GM21423 (cell line): ENCODE data around the gene ODAD2.

Source experiments
- ATAC-seq: cut with Tn5 transposase; IDR thresholded peaks from one replicate; pipeline ENCODE4 v1.9.1; 2021; ENCODE audit warnings: mild to moderate bottlenecking, moderate library complexity; ENCODE audit not compliant: unreplicated experiment

ODAD2 gene

DNA sequence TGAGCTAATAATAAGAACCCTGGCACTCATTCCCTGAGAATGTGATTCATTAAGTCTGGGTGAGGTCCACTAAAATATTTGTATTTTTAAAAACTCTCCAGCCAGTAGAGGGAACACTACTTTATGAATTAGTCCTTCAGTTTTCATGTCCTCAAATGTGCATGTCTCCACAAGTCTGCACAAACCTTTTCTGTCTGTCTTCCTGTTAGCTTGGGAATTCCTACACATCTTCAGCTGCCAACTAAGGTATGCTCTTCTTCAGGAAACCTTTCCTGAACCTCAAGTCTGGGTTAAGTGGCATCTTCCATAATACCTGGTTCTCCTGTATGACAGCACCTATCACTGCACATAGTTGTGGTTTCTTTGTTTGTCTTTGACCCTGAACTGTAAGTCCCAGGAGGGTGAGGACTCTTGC lies 133.7 kb downstream of the ODAD2 start:
- no peak for ATAC-seq

DNA sequence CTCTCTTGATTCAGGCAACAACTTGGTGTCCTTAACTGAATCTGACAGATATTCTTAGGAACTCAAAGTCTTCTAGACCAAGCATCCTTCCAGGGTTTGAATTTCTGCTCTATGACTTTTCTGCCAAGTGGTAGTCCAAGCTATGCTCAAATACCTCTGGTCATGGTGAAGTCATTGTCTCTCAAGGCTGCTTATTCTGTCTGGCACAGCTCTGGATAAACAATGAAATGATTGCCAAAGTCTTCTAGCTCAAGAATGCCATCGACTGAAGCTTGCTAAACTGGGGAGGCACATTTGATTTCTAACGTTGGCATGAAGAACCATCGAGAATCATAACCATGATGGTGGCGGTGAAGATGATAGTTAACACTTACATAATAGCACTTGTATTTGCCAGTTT lies 137.1 kb downstream of the ODAD2 start:
- no peak for ATAC-seq

DNA sequence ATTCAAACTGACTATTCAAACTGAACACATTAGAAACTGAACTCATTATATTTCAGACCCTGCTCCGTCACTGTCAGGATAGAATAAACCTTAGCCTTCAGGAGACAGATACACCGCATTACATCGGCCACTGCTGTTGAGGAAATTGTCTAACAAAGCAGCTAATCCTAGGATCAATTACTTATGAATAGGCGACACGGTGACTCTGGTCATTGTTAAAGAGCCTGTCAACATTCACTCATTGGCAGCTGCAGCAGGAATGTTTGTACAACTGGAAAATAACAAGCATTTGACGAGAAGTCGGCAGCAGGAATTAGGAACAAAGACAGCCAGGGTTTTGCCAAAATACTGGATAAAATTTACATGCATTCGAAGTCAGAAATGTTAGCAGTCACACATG lies 141.3 kb downstream of the ODAD2 start:
- no peak for ATAC-seq

DNA sequence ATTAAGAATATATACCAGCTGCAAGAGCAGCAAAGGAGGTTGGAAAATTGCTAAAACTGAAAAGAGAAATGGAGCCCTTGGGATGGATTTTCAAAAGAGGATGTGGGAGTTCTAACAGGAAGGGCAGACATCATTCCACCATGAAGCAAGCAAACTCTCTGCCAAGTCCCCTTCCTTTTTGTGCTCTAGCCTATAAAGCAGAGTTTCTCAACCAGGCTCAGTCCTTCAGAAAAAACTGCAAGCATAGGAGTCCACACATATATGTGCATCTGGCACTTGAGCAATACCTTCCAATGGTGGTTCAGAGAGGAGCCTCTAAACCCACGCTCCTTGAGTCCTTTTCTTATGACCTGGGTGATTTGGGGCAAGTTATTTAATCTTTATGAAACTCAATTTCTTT lies 154.7 kb downstream of the ODAD2 start:
- no peak for ATAC-seq

DNA sequence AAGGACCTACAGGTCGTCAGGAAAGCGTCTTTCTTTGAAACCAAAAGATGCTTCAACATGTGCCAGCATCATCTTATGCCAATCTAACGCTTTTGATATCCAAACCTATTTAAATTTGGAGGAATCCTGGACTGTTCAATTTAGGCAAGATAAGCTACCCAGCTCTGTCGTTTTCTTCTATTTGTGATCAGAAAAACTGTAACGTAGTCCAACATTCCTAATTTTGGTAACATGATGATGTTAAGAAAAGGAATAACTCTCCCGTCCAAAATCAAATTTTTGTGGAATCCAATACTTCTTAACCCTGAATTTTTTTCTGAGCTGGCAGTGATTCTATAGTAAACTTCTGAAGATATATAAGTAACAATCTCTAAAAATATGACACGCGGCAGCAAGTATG lies 160.0 kb downstream of the ODAD2 start:
- ATAC-seq = no peak

DNA sequence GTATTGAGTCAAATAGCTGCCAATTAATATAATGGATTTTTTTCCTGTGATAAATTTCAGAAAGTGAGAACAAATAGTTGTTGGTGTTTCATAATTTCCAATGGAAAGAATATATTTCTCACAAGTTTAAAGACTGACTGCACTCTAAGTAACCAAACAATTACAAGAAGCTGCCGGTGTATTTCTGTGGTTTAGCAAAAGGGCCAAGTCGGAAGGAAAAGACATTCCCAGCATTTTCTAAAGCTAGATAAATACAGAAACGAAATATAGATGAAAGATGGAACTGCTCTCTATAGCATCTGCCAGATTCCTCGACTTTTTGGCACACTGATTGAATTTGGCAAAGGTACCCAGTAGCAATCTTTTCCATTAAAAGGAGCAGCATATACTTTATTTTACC lies 160.5 kb downstream of the ODAD2 start:
- no peak for ATAC-seq

DNA sequence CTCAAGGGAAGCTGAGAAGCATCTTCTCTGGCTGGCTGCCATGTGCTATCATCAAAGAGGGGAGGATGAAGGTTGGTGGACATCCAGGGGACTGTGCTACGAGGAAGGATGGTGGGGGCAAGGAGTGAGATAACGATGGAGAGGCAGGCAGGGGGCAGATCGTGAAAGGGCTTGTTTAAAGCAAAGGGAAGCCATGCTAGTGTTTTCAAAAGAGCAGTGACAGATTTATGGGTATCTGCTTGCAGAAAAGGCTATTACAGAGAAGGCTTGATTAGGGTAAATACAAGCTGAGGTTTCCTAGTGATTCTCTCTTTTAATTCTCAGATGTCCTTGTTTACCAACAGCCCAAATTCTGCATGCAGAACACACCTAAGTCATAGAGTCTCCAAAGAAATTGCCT lies 164.4 kb downstream of the ODAD2 start:
- ATAC-seq = no peak

DNA sequence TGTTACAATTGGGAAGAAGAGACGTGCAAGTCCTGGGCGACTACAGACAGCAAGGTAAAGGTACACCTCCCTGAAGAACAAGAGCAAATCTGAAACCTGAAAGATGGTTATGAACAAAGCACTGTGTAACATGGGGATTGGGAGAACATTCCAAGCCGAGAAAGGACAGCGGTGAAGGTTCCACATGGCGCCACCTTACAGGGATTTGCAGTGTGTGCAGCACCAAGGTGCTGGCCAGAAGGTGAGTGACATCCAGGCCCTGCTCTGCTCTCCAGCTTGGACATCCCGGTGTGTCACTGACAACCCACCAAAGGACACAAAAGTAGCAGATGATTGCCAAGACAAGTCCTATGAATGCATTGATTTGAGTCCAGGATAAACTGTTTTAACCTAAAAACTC lies 165.1 kb downstream of the ODAD2 start:
- ATAC-seq = no peak

DNA sequence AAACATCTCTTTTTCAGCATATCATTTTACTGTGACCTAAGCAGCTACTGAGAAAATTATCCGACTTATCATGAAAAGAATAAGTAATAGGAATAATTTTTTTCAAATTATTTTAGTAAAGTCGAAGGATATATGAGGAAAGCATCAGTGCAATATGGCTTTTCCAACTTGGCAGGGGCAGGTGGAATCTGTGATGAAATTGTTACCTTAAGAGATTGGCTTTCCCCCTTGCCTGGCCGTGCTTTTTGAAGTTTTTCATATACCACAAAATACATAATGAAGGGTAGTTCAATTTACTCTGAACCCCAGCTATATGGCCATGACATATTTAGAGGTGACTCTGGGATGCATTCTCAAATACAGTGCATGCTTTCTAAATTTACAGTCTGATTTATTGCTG lies 166.1 kb downstream of the ODAD2 start:
- no peak for ATAC-seq

DNA sequence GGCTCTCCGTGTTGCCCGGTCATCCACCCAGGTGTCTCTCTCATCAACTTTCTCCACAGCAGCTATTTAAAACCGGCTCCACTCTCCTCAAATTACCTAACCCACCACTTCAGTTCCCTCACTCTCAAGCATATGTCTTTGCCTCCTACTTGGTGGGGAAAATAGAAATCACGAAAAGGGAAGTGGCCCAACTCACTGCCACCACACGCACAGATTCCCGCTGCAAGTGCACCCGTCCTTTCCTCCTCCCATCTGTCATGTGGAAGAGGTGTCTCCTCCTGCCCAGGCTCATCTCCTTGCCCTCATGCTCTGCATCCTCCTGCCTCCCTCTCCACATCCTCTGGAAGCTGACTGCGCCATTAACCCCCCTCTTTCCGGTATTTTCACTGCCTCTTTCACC lies 172.5 kb downstream of the ODAD2 start:
- ATAC-seq = no peak

DNA sequence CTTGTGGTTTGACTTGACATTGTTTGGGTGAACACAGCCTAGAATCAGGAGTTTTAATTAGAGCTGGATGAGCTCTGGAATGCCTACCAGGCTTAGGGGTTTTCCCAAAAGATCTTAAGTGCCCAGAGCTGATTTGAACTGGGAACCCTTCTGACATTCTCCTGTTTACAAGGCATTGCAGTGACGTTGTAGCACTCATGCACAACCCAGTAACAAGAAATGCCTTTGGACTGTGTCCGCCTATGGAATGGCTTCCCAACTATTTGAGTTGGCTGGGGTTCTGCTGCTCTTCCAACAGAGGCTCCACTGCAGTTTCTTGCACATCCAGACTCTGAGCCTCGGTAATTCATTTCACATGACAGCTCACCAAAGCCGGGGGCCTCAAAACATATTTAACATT lies 176.6 kb downstream of the ODAD2 start:
- no peak for ATAC-seq

DNA sequence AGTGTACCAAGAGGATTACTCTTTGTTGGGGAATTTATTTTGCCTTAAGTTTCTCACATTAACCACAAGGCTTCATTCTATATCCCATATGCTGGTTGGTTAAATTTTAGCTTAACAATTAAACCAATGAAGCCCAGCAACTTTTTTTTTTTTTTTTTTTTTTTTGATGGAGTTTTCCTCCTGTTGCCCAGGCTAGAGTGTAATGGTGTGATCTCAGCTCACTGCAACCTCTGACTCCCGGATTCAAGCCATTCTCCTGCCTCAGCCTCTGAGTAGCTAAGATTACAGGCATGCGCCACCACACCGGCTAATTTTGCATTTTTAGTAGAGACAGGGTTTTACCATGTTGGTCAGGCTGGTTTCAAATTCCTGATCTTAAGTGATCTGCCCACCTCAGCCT lies 178.2 kb downstream of the ODAD2 start:
- ATAC-seq = no peak

DNA sequence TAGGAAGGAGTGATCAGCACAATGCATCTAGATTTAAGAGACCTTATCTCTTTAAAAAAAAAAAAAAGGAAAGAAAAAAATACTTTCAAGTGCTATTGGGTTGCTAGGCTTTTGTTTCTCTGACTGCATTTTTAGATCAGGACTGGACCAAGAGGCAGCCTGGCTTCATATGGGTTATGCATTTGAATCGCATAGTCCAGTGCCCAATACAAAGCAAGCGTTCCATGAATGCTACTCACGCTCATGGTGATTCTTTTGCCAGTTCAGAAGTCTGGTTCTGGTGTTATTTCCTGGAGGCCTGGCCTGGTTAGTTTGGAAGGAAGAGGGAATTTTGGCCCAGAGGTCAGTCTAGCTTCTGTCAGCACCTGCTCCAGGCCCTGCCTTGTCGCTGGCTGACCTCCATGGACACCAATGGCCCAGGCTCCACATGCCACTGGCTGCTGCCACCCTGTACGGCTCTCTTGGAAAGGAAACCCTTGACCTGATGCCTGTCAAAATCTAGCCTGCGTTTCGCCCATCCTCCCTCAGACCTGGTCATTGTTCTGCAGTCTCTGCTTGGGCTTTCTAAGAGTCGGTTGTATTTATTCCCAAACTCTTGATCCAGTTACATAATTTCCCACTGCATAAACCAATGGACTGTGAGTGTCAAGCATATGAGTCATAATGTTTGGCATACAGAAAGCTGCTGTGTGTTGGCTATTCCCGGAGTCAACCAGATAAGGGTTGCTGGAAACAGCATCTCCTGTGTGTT lies 178.9 kb downstream of the ODAD2 start:
- no peak for ATAC-seq

DNA sequence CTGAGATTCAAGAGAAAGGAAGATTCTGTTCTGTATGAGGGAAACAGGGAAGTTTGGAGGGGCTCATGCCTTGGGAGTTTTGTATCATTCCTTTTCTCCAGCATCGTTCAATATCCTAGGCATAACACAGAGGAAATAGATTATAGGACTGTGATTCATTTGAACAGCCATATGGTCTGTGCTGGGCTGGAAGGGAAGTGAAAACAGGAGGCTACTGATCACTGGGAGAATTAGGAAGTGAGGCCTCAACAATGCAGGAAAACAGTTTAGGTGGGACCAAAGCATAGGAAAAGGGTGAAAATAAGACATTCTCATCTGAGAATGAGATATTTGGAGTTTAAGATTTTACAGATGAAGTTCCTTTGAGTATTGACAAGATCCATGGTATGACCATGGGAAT lies 182.6 kb downstream of the ODAD2 start:
- ATAC-seq = no peak

DNA sequence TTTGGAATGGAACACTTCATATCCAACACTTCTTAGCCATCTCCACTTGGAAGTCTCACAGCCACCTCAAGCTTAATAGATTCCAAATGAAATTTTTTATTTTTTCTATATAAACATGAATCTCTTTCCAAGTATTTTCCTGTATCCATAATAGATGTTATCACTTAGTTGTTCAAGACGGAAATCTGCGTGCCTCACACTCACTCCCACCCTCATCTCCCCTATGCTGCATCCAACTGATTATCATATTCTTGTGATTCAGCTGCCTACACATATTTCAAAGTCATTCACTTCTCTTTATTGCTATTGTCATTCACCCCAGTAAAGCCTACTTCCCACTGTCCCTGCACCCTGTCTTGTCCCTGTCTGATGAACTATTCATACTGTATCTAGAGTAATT lies 183.0 kb downstream of the ODAD2 start:
- ATAC-seq = no peak

DNA sequence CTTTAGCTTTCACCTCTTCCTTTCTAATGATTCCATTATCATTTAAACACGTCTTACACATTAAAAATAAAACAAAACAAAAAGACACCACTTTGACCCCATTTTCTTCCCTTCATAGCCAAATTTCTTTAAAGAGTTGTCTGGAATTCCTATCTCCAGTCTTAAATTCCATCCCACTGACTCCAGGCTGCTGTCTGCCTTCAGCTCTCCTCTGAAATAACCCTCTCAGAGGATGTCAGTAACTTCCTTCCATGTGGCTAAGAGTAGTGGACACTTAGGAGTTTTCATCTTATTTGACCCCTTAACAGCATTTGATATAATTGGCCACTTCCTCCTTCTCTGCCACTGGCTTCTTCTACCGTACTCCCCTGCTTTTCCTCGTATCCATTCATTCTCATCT lies 183.6 kb downstream of the ODAD2 start:
- no peak for ATAC-seq

DNA sequence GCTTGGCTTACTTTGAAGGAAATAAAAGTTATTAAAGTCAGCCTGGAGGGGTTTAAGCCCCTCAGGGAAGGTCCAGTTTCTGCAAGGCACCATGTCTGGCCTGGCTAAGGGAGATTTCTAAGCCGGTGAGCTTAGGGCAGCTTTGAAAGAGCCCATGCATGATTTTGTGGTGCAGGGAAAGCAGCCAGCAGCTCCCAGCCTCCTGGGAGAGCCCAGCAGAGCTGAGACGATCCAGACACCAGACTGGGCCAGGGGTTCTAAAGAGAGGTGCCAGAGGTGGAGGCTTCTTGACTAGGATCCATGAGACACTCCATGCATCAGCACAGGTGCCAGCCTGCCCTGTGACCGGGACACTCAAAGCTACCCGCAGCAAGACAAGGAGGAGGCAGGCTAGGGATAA lies 193.7 kb downstream of the ODAD2 start:
- no peak for ATAC-seq

DNA sequence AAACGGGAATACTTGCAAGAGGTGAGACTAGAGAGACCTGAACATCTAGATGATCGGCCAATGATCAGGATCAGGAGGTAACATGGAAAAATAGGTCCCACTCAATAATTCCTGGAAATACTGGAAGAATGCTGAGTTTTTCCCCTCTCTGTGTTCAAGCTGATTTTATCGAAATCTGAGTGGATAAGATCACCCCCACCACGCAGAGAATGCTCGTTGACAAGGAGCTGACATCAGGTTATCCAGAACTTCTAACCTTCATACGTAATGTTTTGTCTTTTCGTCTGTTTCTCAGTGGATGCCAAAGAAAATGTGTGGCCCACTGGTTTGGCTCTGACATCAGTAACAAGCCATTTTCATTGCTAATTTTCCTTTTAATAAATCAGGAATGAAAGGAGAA lies 194.7 kb downstream of the ODAD2 start:
- no peak for ATAC-seq

DNA sequence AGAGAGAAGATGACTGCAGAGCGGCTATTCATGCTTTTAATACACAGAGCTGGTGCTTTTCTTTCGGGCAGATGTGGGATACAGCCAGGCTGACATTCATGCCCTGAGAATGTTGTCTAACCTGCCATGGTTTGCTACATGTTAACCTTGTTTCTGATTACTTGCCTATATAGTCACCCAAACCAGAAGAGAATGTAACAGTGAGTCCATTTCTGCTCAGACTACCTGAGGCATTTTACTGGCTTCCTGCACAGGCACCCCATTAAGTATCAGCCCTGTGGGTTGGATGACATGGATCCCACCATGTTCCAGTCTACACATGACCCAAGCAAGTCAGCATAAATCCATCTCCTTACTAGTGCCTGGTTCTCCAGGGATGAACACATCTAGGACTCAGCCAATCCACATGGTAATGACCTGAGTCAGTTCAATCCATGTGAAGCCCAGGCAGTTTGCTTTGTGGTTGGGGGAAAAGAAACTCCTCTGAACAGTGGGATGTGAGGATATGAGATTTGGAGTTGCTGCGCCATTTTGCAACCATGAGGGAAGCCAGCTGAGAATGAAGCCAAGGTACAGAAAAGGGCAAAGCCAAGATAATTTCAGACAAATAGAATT lies 197.6 kb downstream of the ODAD2 start:
- ATAC-seq = no peak

DNA sequence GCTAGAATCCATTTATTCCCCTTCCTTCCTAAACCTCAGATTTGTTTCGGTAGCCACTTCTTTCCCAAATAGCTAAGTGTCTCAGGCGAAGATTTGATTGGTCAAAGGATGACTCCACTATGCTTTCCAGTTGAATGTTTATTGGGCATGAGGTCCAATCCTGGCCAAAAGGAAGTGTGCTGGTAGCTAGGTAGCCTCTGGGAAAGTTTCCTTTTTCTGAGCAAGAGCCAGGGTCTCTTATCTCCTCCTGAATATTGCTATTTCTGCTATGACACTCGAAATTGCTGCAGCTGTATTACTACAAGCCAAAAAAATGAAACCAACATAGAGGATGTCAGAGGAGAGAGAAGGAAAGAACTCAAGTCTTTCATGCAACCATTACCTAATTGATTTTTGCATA lies 199.8 kb downstream of the ODAD2 start:
- ATAC-seq = no peak

DNA sequence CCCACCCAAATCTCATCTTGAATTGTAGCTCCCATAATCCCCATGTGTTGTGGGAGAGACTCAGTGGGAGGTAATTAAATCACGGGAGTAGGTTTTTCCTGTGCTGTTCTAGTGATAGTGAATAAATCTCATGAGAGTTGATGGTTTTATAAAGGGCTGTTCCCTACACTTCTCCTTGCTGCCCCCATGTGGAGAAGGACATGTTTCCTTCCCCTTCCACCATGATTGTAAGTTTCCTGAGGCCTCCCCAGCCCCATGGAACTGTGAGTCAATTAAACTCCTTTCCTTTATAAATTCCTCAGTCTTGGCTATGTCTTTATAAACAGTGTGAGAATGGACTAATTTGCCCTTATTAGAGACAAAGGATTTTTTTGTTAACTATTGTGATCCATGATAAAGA lies 204.7 kb downstream of the ODAD2 start:
- no peak for ATAC-seq

DNA sequence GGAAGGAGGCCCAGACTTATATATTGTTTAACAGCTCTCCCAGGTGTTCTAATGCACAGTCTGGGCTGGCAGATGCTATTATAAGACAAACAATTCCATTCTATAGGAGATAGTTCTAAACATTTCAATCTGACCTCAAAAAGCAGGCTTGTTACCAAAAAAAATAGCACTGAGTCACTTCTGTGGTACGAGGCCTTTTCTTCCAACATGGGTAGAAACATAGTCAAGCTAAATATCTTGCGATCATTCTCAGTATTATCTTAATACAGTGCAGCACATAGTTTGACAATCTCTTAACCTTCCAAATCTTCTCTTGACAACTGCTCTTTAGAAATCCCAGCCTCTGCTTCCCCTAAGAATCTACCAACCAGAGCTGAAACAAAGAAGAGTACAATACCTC lies 206.7 kb downstream of the ODAD2 start:
- no peak for ATAC-seq

DNA sequence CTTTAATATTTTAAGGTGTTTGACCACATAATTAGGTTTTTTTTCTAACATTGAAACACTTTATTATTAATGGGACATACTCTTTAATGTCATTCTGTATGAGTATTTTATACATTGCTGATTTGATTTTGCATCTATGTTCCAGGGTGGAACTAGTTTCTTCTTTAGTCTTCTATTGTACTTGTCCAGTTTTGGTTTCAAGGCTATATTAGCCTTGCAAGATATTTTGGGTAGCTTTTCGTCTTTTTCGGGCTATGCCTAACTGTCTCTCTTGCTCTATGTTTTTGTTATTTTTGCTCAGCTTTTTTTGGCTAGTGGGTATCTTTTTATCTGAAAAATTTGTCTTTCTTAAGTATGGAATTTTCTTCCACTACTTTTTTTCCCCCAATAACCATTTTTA lies 214.6 kb downstream of the ODAD2 start:
- no peak for ATAC-seq
